GM23248 (cell line): ENCODE data around the gene ATF3.

Experiments
- EZH2 ChIP-seq: fragments of 200-600 bp; sonication (generic); IDR thresholded peaks from 2 replicates; pipeline ENCODE4 v1.6.1; 2018; ENCODE audit warnings: antibody characterized with exemption, mild to moderate bottlenecking; ENCODE audit not compliant: insufficient read depth, poor library complexity, severe bottlenecking
- EZH2phosphoT487 ChIP-seq: fragments of 200-600 bp; sonication (generic); IDR thresholded peaks from 2 replicates; pipeline ENCODE4 v1.6.1; 2018; ENCODE audit warnings: antibody characterized with exemption, moderate library complexity, mild to moderate bottlenecking, low read depth; ENCODE audit not compliant: insufficient read depth

GRCh38 chr1:212640223-212640878, 31.8 kb downstream of the ATF3 start:
- TF ChIP-seq EZH2phosphoT487 (no peak), EZH2 (no peak)
